CD14-positive monocyte (primary cell): ENCODE data around the gene TBXAS1. TPM values are rescaled to one million over a fixed set of nuclear protein-coding genes. Genes with fewer than 3 reads are reported as not detected.

Source experiments
- DNase-seq, 3 donors: peaks; one replicate each; pipeline ENCODE4 v3.0.0-alpha.2; 2011 to 2022
- H2AFZ ChIP-seq: 2 replicates; pipeline ENCODE4 v1.6.0; 2012; ENCODE audit warnings: mild to moderate bottlenecking, low read depth, low read length, inconsistent platforms; ENCODE audit not compliant: insufficient read depth, poor library complexity, severe bottlenecking
- H3K27ac ChIP-seq, 2 donors: 1 replicate in 1 of 2; 2 replicates in 1 of 2; pipeline ENCODE4 v1.5.1; 2012 to 2013; ENCODE audit warnings: low read length in 2 of 2, control low read depth in 1 of 2, inconsistent platforms in 1 of 2, low read depth in 1 of 2, mild to moderate bottlenecking in 1 of 2
- H3K27me3 ChIP-seq, 2 donors: one replicate each; pipeline versions ENCODE4 v1.6.0 to v1.6.1; 2011 to 2013; ENCODE audit warnings: low read length in 2 of 2; ENCODE audit not compliant: control insufficient read depth in 2 of 2, insufficient read depth in 2 of 2
- H3K36me3 ChIP-seq, 2 donors: replicated peaks in 1 of 2; 1 replicate in 1 of 2; 2 replicates in 1 of 2; pipeline versions ENCODE4 v1.5.1 to v1.6.1; 2012 to 2013; ENCODE audit warnings: low read length in 2 of 2, control low read depth in 1 of 2, inconsistent platforms in 1 of 2, mild to moderate bottlenecking in 1 of 2; ENCODE audit not compliant: insufficient read depth in 2 of 2, control insufficient read depth in 1 of 2
- H3K4me1 ChIP-seq, 2 donors: 1 replicate in 1 of 2; 2 replicates in 1 of 2; pipeline versions ENCODE4 v1.5.1 to v1.6.1; 2012 to 2013; ENCODE audit warnings: low read length in 2 of 2, control low read depth in 1 of 2, inconsistent platforms in 1 of 2, mild to moderate bottlenecking in 1 of 2, moderate library complexity in 1 of 2; ENCODE audit not compliant: insufficient read depth in 2 of 2, control insufficient read depth in 1 of 2
- H3K4me2 ChIP-seq: replicated peaks from 2 replicates; pipeline ENCODE3; 2012; ENCODE audit warnings: low read length, moderate library complexity, mild to moderate bottlenecking; ENCODE audit not compliant: poor library complexity, severe bottlenecking; ENCODE audit errors: extremely low read depth
- H3K4me3 ChIP-seq, 3 experiments: fragments of 200-600 bp in 1 of 3; sonication (generic) in 1 of 3; replicated peaks in 1 of 3; 1 replicate in 2 of 3; 2 replicates in 1 of 3; pipeline ENCODE4 v1.5.1; 2011 to 2013; ENCODE audit warnings: low read length in 3 of 3, mild to moderate bottlenecking in 3 of 3, control low read depth in 2 of 3, low read depth in 2 of 3, inconsistent platforms in 1 of 3, moderate library complexity in 1 of 3
- H3K79me2 ChIP-seq: 2 replicates; pipeline ENCODE4 v1.6.0; 2012; ENCODE audit warnings: mild to moderate bottlenecking, control low read depth, inconsistent platforms, low read length, moderate library complexity; ENCODE audit not compliant: insufficient read depth
- H3K9ac ChIP-seq: 2 replicates; pipeline ENCODE4 v1.6.0; 2017; ENCODE audit warnings: low read length, mild to moderate bottlenecking; ENCODE audit not compliant: insufficient read depth, poor library complexity, severe bottlenecking
- H3K9me3 ChIP-seq, 2 donors: replicated peaks in 1 of 2; 1 replicate in 1 of 2; 2 replicates in 1 of 2; pipeline versions ENCODE4 v1.5.1 to v1.6.1; 2012 to 2013; ENCODE audit warnings: low read length in 2 of 2, control low read depth in 1 of 2; ENCODE audit not compliant: control insufficient read depth in 1 of 2, insufficient read depth in 1 of 2
- H4K20me1 ChIP-seq: 2 replicates; pipeline ENCODE4 v1.6.0; 2012; ENCODE audit warnings: mild to moderate bottlenecking, low read length, control low read depth, moderate library complexity; ENCODE audit not compliant: insufficient read depth
- H3K27ac Mint-ChIP-seq, 7 donors: one replicate each; pipeline ENCODE4 v1.8.0; 2020; ENCODE audit warnings: mild to moderate bottlenecking in 7 of 7, mixed read lengths in 7 of 7, moderate library complexity in 6 of 7, inconsistent platforms in 2 of 7
- H3K27me3 Mint-ChIP-seq, 3 donors: one replicate each; pipeline ENCODE4 v1.8.0; 2021 to 2022; ENCODE audit warnings: low read depth in 3 of 3, mild to moderate bottlenecking in 3 of 3, mixed read lengths in 3 of 3, moderate library complexity in 3 of 3, inconsistent platforms in 1 of 3
- H3K36me3 Mint-ChIP-seq, 2 donors: one replicate each; pipeline ENCODE4 v1.8.0; 2020; ENCODE audit warnings: mixed read lengths in 2 of 2, inconsistent platforms in 1 of 2, mild to moderate bottlenecking in 1 of 2
- H3K4me1 Mint-ChIP-seq: one replicate; pipeline ENCODE4 v1.8.0; 2020; ENCODE audit warnings: mild to moderate bottlenecking, mixed read lengths
- H3K4me3 Mint-ChIP-seq, 2 donors: one replicate each; pipeline ENCODE4 v1.8.0; 2020; ENCODE audit warnings: mild to moderate bottlenecking in 2 of 2, mixed read lengths in 2 of 2, moderate library complexity in 1 of 2
- H3K9me3 Mint-ChIP-seq, 7 donors: one replicate each; pipeline ENCODE4 v1.8.0; 2020 to 2022; ENCODE audit warnings: mixed read lengths in 7 of 7, mild to moderate bottlenecking in 6 of 7, moderate library complexity in 6 of 7, inconsistent platforms in 2 of 7
- CTCF ChIP-seq: fragments of 200-600 bp; IDR thresholded peaks from one replicate; pipeline ENCODE4 v1.8.0; 2022; ENCODE audit warnings: antibody characterized with exemption, mild to moderate bottlenecking
- WGBS: methylation state at CpG from one replicate; pipeline ENCODE4 v1.1.5; 2013; ENCODE audit warnings: missing lambda C conversion rate; ENCODE audit not compliant: insufficient coverage; 5-methylcytosine and 5-hydroxymethylcytosine counted together
- intact Hi-C, 2 donors: fragments of 100-400 bp; cut with micrococcal nuclease; formaldehyde crosslinking; loops; one replicate each; pipeline versions ENCODE4 v1.15.0 to v1.15.1; 2023
- polyA plus RNA-seq, 3 donors: library from polyadenylated mRNA; depleted of rRNA in 1 of 3; unstranded in 2 of 3; stranded (reverse) in 1 of 3; fragments of 300-500 nt in 2 of 3; fragments of >200 nt in 1 of 3; fragmentation: Illumina TruSeq in 2 of 3; gene quantifications; 1 replicate in 2 of 3; 2 replicates in 1 of 3; pipeline ENCODE4 v1.2.3, GENCODE V29; 2012 to 2021

Gene TBXAS1
- polyA plus RNA-seq, 3 donors: 289 to 335 (median 298) TPM

- intact Hi-C loops: no loop called here
- H3K27me3 Mint-ChIP-seq: peaks cover 0 to 2% (median 0%) of the 10 kb centered on the region in 3 donors
These were observed 130.2 kb downstream of the TBXAS1 start for GRCh38 chr7:139959285-139959628.

GRCh38 chr7:139959718-139960117 lies 130.7 kb downstream of the TBXAS1 start:
- Histone ChIP-seq H3K27me3 (no peaks in the 10 kb centered on the region), H3K79me2 (no peaks in the 10 kb centered on the region), H3K36me3 (peaks cover 94 to 99% of the 10 kb centered on the region in 2 donors), H3K4me3 (no peak overlapping the region), H3K9me3 (no peaks in the 10 kb centered on the region), H3K27ac (no peak overlapping the region), H3K4me1 (no peaks in the 10 kb centered on the region), H3K4me2 (no peak overlapping the region), H3K9ac (no peak overlapping the region), H2AFZ (no peak overlapping the region), H4K20me1 (peaks cover 87% of the 10 kb centered on the region)
- Mint-ChIP-seq H3K36me3 (peaks cover 92 to 98% of the 10 kb centered on the region in 2 donors), H3K4me1 (no peaks in the 10 kb centered on the region), H3K27me3 (peaks cover 0 to 2% (median 0%) of the 10 kb centered on the region in 3 donors), H3K27ac (no peak overlapping the region), H3K4me3 (no peak overlapping the region), H3K9me3 (no peaks in the 10 kb centered on the region)
- no peak for TF ChIP-seq CTCF
- 80% methylated on average over 1 of the region's 5 CpGs for WGBS
- DNase-seq: no peak
- intact Hi-C loops: no loop called here

More at GRCh38 chr7:139959285-139959628, 130.2 kb downstream of the TBXAS1 start:
- no peaks in the 10 kb centered on the region for H3K9me3 Mint-ChIP-seq
- Histone ChIP-seq H3K36me3 (peaks cover 94 to 99% of the 10 kb centered on the region in 2 donors), H3K9ac (no peak overlapping the region), H3K4me2 (no peak overlapping the region), H3K4me1 (no peaks in the 10 kb centered on the region), H3K79me2 (no peaks in the 10 kb centered on the region), H3K27ac (no peak overlapping the region), H3K4me3 (no peak overlapping the region), H3K27me3 (no peaks in the 10 kb centered on the region), H2AFZ (no peak overlapping the region), H3K9me3 (no peaks in the 10 kb centered on the region), H4K20me1 (peaks cover 87% of the 10 kb centered on the region)
- H3K4me1 Mint-ChIP-seq: no peaks in the 10 kb centered on the region
- WGBS: 100% methylated on average over 1 of the region's 6 CpGs
- H3K36me3 Mint-ChIP-seq: peaks cover 89 to 96% of the 10 kb centered on the region in 2 donors
- no peak for TF ChIP-seq CTCF
- H3K4me3 Mint-ChIP-seq: peak overlapping the region in 1 of 2 donors; percentile 4
- no peak overlapping the region for H3K27ac Mint-ChIP-seq
- DNase-seq: no peak
